Suppressor macrophage treated with lipopolysaccharide for 1 hour (primary cell): ENCODE data around the gene TMEM95.
"Not testable (repeated sequence)": the region's sequence is repeated elsewhere in the genome, so short reads cannot be mapped to it uniquely, and the experiment has no call there.

Source experiments
- DNase-seq, 3 donors: peaks; one replicate each; pipeline ENCODE4 v3.0.0-alpha.2; 2020 to 2022

Gene TMEM95

GRCh38 chr17:7323731-7324437 is 31.1 kb upstream of the TMEM95 start:
- peak; percentile 62 to 73 (median 68) for DNase-seq

GRCh38 chr17:7324438-7324779 is 30.5 kb upstream of the TMEM95 start:
- no peak for DNase-seq

- no peak for DNase-seq
These were observed 29.9 kb upstream of the TMEM95 start for GRCh38 chr17:7325031-7325528.

- DNase-seq: no peak
These were observed 28.8 kb upstream of the TMEM95 start for GRCh38 chr17:7326186-7326585.

GRCh38 chr17:7327056-7327455 is 27.9 kb upstream of the TMEM95 start:
- DNase-seq: no peak

GRCh38 chr17:7327501-7327900 is 27.5 kb upstream of the TMEM95 start:
- no peak for DNase-seq

- DNase-seq: no peak
These were observed 26.9 kb upstream of the TMEM95 start for GRCh38 chr17:7328009-7328408.

GRCh38 chr17:7328840-7329373 is 26.0 kb upstream of the TMEM95 start, which contains the start of gene NEURL4:
TSS of gene NEURL4 (minus strand) at chr17:7329335. CDS start at chr17:7329312, 23 bp downstream.
- DNase-seq: peak in 1 of 3 donors; percentile 34

- peak; percentile 99 for DNase-seq
These were observed 25.5 kb upstream of the TMEM95 start for GRCh38 chr17:7329374-7329996.

GRCh38 chr17:7329997-7330637 is 24.8 kb upstream of the TMEM95 start:
- DNase-seq: peak; percentile 79 to 90 (median 85)

- DNase-seq: no peak
These were observed 24.3 kb upstream of the TMEM95 start for GRCh38 chr17:7330638-7331015.

- DNase-seq: no peak
These were observed 22.8 kb upstream of the TMEM95 start for GRCh38 chr17:7332111-7332510.

- not testable (repeated sequence) for DNase-seq
These were observed 22.3 kb upstream of the TMEM95 start for GRCh38 chr17:7332600-7333069.

GRCh38 chr17:7334938-7335538 is 19.9 kb upstream of the TMEM95 start:
- no peak for DNase-seq

- DNase-seq: not testable (repeated sequence)
These were observed 19.2 kb upstream of the TMEM95 start for GRCh38 chr17:7335765-7336164.

GRCh38 chr17:7336240-7337175 is 18.4 kb upstream of the TMEM95 start, which contains the start of gene ACAP1:
TSS of gene ACAP1 (plus strand) at chr17:7336529. CDS start at chr17:7336735, 206 bp downstream.
- peak; percentile 29 to 65 (median 51) for DNase-seq

- DNase-seq: not testable (repeated sequence)
These were observed 17.4 kb upstream of the TMEM95 start for GRCh38 chr17:7337600-7337999.

GRCh38 chr17:7340179-7340578 is 14.8 kb upstream of the TMEM95 start:
- DNase-seq: peak; percentile 47 to 66 (median 61)

GRCh38 chr17:7341842-7342241 is 13.1 kb upstream of the TMEM95 start:
- no peak for DNase-seq

- no peak for DNase-seq
These were observed 11.7 kb upstream of the TMEM95 start for GRCh38 chr17:7343250-7343649.

GRCh38 chr17:7346761-7347614 is 8.0 kb upstream of the TMEM95 start:
- DNase-seq: no peak
